Skeletal muscle satellite cell (primary cell): ENCODE data around the gene DLGAP4.

Experiments used
- H3K27me3 ChIP-seq: 2 replicates; pipeline ENCODE4 v1.7.0; 2013; ENCODE audit warnings: low read length; ENCODE audit not compliant: control insufficient read depth, insufficient read depth
- H3K36me3 ChIP-seq: 2 replicates; pipeline ENCODE4 v1.7.0; 2013; ENCODE audit warnings: mild to moderate bottlenecking, control low read depth, low read length; ENCODE audit not compliant: insufficient read depth
- H3K4me1 ChIP-seq: 2 replicates; pipeline ENCODE4 v1.7.0; 2013; ENCODE audit warnings: low read length; ENCODE audit not compliant: control insufficient read depth, insufficient read depth
- H3K4me2 ChIP-seq: 2 replicates; pipeline ENCODE4 v1.7.0; 2013; ENCODE audit warnings: mild to moderate bottlenecking, low read length
- H3K4me3 ChIP-seq: 2 replicates; pipeline ENCODE4 v1.7.0; 2013; ENCODE audit warnings: low read length
- H3K9ac ChIP-seq: 2 replicates; pipeline ENCODE4 v1.7.0; 2013; ENCODE audit warnings: mild to moderate bottlenecking, low read depth, low read length, moderate library complexity
- H3K9me3 ChIP-seq: replicated peaks from 2 replicates; pipeline ENCODE4 v1.7.0; 2013; ENCODE audit warnings: mild to moderate bottlenecking, control low read depth, low read length

The DLGAP4 gene

GRCh38 chr20:36303020-36303595 is 3.0 kb upstream of the DLGAP4 start:
- H3K4me2 ChIP-seq, result no peak overlapping the region
- no peak overlapping the region for H3K4me3 ChIP-seq
- H3K9ac ChIP-seq, result no peak overlapping the region
- H3K4me1 ChIP-seq, result no peaks in the 10 kb centered on the region
- H3K36me3 ChIP-seq, result no peaks in the 10 kb centered on the region
- peaks cover 92% of the 10 kb centered on the region for H3K27me3 ChIP-seq
- no peaks in the 10 kb centered on the region for H3K9me3 ChIP-seq

DNA sequence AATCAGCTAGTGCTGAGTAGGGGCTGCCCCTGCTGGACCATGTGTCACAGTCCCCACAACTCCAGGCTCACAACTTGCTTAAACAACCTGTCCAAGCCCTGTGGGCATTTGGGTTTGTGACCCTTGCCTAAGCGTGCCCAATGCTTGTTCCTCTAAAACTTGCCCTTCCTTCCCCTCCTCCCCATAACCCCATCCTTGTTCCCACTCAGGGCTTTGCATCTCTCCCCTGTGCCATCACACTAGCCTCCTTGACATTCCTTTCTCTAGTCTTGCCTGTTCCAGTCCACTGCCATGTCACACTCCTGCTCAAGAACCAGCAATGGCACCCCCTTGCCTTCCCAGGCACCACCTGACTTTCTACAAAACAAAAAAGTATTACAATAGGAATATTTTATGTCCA is 2.3 kb upstream of the DLGAP4 start:
- Histone ChIP-seq H3K27me3 (peaks cover 92% of the 10 kb centered on the region), H3K4me3 (no peak overlapping the region), H3K4me1 (no peaks in the 10 kb centered on the region), H3K9ac (no peak overlapping the region), H3K9me3 (no peaks in the 10 kb centered on the region), H3K4me2 (no peak overlapping the region), H3K36me3 (no peaks in the 10 kb centered on the region)

- no peaks in the 10 kb centered on the region for H3K36me3 ChIP-seq
- no peak overlapping the region for H3K4me3 ChIP-seq
- peaks cover 94% of the 10 kb centered on the region for H3K27me3 ChIP-seq
- H3K4me2 ChIP-seq, result no peak overlapping the region
- H3K9me3 ChIP-seq, result no peaks in the 10 kb centered on the region
- no peak overlapping the region for H3K9ac ChIP-seq
- H3K4me1 ChIP-seq, result no peaks in the 10 kb centered on the region
These were observed 1.2 kb upstream of the DLGAP4 start for GRCh38 chr20:36304786-36305495.

- H3K4me3 ChIP-seq, result no peak overlapping the region
- no peak overlapping the region for H3K4me2 ChIP-seq
- peaks cover 93% of the 10 kb centered on the region for H3K27me3 ChIP-seq
- no peaks in the 10 kb centered on the region for H3K9me3 ChIP-seq
- H3K36me3 ChIP-seq, result no peaks in the 10 kb centered on the region
- H3K4me1 ChIP-seq, result no peaks in the 10 kb centered on the region
- H3K9ac ChIP-seq, result no peak overlapping the region
These were observed 643 bp downstream of the DLGAP4 start for GRCh38 chr20:36306553-36307411.

- no peak overlapping the region for H3K4me2 ChIP-seq
- H3K4me1 ChIP-seq, result no peaks in the 10 kb centered on the region
- H3K4me3 ChIP-seq, result no peak overlapping the region
- H3K9ac ChIP-seq, result no peak overlapping the region
- no peaks in the 10 kb centered on the region for H3K36me3 ChIP-seq
- H3K9me3 ChIP-seq, result no peaks in the 10 kb centered on the region
- H3K27me3 ChIP-seq, result peaks cover 93% of the 10 kb centered on the region
These were observed 1.5 kb downstream of the DLGAP4 start for GRCh38 chr20:36307412-36308325.

DNA sequence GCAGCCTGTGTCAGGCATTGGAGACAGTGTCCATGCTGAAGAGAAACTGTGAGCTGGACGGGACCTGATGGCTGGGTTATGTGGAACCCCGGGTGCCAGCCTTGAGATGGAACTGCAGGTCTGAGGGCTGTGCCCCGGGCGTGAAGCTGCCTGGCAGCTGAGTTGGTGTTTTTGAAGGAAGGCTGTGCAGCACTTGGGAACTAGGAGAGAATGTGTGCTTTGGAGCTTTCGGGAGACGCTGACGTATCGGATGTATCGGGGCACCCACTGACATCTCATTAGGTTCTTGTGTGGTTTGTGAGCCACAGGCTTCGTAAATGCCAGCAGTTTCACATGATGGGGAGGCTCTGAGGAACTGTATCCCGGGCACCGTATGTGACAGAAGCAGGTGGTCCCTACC is 2.2 kb downstream of the DLGAP4 start:
- no peak overlapping the region for H3K9ac ChIP-seq
- no peak overlapping the region for H3K4me3 ChIP-seq
- no peaks in the 10 kb centered on the region for H3K9me3 ChIP-seq
- no peaks in the 10 kb centered on the region for H3K4me1 ChIP-seq
- H3K36me3 ChIP-seq, result no peaks in the 10 kb centered on the region
- peaks cover 93% of the 10 kb centered on the region for H3K27me3 ChIP-seq
- H3K4me2 ChIP-seq, result no peak overlapping the region

DNA sequence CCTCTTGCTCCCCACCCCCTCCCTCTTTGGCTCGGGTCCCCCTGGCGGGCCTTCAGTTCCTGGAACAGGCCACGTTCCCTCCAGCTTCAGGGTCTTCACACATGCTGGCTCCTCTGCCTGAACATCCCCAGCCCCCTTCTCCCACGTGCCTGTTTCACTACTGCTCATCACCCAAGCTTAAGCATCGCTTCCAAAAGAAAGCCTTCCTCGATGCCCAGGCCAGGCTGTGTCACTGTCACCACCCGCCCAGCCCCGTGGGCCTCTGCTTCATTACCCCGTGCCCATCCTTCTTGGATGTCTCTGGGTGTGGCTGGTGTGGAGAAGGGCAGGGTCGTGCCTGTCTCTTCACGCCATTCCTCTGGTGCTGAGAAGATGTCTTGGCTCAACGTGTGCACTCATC is 2.8 kb downstream of the DLGAP4 start:
- Histone ChIP-seq H3K4me2 (no peak overlapping the region), H3K4me1 (no peaks in the 10 kb centered on the region), H3K27me3 (peaks cover 93% of the 10 kb centered on the region), H3K36me3 (no peaks in the 10 kb centered on the region), H3K9ac (no peak overlapping the region), H3K4me3 (no peak overlapping the region), H3K9me3 (no peaks in the 10 kb centered on the region)

GRCh38 chr20:36309643-36310042 is 3.5 kb downstream of the DLGAP4 start:
- Histone ChIP-seq H3K9me3 (no peaks in the 10 kb centered on the region), H3K27me3 (peaks cover 87% of the 10 kb centered on the region), H3K9ac (no peak overlapping the region), H3K36me3 (no peaks in the 10 kb centered on the region), H3K4me2 (no peak overlapping the region), H3K4me1 (no peaks in the 10 kb centered on the region), H3K4me3 (no peak overlapping the region)

GRCh38 chr20:36310215-36310981 is 4.3 kb downstream of the DLGAP4 start:
- H3K27me3 ChIP-seq, result peaks cover 81% of the 10 kb centered on the region
- no peaks in the 10 kb centered on the region for H3K4me1 ChIP-seq
- no peaks in the 10 kb centered on the region for H3K9me3 ChIP-seq
- H3K4me2 ChIP-seq, result no peak overlapping the region
- H3K4me3 ChIP-seq, result no peak overlapping the region
- H3K36me3 ChIP-seq, result no peaks in the 10 kb centered on the region
- H3K9ac ChIP-seq, result no peak overlapping the region

DNA sequence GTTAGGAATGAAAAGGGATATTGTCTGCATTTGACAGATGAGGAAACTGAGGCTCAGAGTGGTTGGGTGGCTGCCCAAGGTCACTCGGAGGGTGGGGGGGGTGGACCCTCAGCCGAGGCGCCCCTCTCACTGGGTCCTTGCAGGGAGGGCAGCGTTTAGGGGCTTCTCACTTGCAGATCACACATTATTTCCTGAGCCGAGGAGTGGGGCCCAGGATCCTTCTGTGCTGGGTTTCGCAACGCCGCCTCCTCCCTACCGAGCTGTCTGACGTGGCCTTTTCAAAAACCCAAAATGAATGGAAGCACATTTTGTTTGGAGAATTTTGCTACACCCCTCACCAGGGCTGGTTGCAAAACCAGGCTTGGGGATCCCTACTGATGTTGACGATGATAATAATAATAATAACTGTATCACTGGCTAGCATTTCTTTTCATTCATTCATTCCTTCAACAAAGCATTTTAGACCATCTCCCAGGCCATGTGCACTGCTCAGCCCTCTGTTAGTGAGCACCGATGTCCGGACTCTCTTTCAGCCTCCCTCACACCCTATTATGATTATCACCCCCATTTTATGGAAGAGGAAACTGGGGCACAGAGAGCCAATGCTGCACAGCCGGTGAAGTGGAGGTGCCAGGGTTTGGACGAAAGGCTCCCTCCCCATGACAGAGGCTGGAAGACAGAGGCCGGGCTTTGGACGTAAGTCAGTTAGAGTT is 5.2 kb downstream of the DLGAP4 start:
- Histone ChIP-seq H3K36me3 (no peaks in the 10 kb centered on the region), H3K27me3 (peaks cover 85% of the 10 kb centered on the region)

More for the DNA sequence above, 5.2 kb downstream of the DLGAP4 start:
- Histone ChIP-seq H3K4me1 (no peaks in the 10 kb centered on the region), H3K4me2 (no peak overlapping the region), H3K9me3 (no peaks in the 10 kb centered on the region), H3K9ac (no peak overlapping the region), H3K4me3 (no peak overlapping the region)
